ENCODE measurements around the gene GPI.

DNA sequence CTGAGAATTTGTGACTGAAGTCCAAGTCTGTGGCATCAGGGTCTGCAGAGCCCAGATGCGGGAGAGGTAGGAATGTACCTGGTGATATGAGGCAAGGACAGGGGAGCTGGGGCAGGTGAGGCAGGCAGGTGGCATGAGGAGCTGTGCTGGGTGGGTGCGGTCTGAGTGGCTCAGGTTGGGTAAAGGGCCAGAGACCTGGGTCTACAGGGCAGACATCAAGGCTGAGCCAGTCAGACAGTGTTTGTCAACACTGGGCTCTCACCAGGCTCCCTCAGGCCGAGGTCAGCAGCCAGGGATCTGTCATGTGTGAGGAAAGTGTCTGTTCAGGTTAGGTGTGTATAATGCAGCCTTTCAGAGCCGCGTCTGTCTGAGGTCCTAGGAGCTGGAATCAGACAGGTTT, 18.6 kb downstream of the GPI start:
- TF ChIP-seq DDIT3 (CRISPR knock-in tag; IDR thresholded peaks at IDR 0.05) = no peak
- no peak for TF ChIP-seq ZNF770 (CRISPR knock-in tag; IDR thresholded peaks at IDR 0.05)
- TF ChIP-seq ZNF431 (CRISPR knock-in tag; IDR thresholded peaks at IDR 0.05; ENCODE audit: borderline replicate concordance, low read depth) = no peak
- TF ChIP-seq PLSCR1 (CRISPR knock-in tag; IDR thresholded peaks at IDR 0.05; ENCODE audit: borderline replicate concordance) = no peak
- TF ChIP-seq EHMT2 (IDR thresholded peaks at IDR 0.05; ENCODE audit: borderline replicate concordance, low read depth, low read length) = no peak
- TF ChIP-seq CEBPB (IDR thresholded peaks at IDR 0.05; ENCODE audit: borderline replicate concordance, low read depth, low read length) = no peak
- no peak for TF ChIP-seq AHDC1 (CRISPR knock-in tag; IDR thresholded peaks at IDR 0.05; ENCODE audit: borderline replicate concordance)
- TF ChIP-seq ZNF501 (CRISPR knock-in tag; IDR thresholded peaks at IDR 0.05) = no peak
- TF ChIP-seq MED1 (CRISPR knock-in tag; IDR thresholded peaks at IDR 0.05) = no peak
- TF ChIP-seq, protein P1, sequence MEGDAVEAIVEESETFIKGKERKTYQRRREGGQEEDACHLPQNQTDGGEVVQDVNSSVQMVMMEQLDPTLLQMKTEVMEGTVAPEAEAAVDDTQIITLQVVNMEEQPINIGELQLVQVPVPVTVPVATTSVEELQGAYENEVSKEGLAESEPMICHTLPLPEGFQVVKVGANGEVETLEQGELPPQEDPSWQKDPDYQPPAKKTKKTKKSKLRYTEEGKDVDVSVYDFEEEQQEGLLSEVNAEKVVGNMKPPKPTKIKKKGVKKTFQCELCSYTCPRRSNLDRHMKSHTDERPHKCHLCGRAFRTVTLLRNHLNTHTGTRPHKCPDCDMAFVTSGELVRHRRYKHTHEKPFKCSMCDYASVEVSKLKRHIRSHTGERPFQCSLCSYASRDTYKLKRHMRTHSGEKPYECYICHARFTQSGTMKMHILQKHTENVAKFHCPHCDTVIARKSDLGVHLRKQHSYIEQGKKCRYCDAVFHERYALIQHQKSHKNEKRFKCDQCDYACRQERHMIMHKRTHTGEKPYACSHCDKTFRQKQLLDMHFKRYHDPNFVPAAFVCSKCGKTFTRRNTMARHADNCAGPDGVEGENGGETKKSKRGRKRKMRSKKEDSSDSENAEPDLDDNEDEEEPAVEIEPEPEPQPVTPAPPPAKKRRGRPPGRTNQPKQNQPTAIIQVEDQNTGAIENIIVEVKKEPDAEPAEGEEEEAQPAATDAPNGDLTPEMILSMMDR (CRISPR knock-in tag; IDR thresholded peaks at IDR 0.05) = no peak
- no peak for TF ChIP-seq TOE1 (CRISPR knock-in tag; IDR thresholded peaks at IDR 0.05)
